ENCODE results near the gene KHSRP. TPM values are rescaled to one million over a fixed set of nuclear protein-coding genes. Genes with fewer than 3 reads are reported as not detected.

Gene KHSRP
- total RNA-seq, 1 experiment from 2014 or later: 373 TPM

- ATAC-seq: no peak
- peaks cover 10% of the 10 kb centered on the region for H3K4me1 ChIP-seq (ENCODE audit: insufficient read depth, low read length)
- CTCF ChIA-PET: no interaction called here
- BruUV-seq (replicated peaks): no TSS peak
- no peak overlapping the region for H3K9ac ChIP-seq (ENCODE audit: low read length)
- H3K79me2 ChIP-seq (ENCODE audit: low read length): peaks cover 16% of the 10 kb centered on the region
- POLR2A ChIA-PET (ENCODE audit: unreplicated experiment): no interaction called here
- no peaks in the 10 kb centered on the region for H3K9me2 ChIP-seq (replicated peaks; ENCODE audit: low read length)
- peaks cover 56% of the 10 kb centered on the region for H3K36me3 ChIP-seq (ENCODE audit: low read depth, low read length)
- H3K27ac ChIP-seq (ENCODE audit: low read length): no peak overlapping the region
- no peak overlapping the region for H3K4me2 ChIP-seq (ENCODE audit: low read length)
- H3K27me3 ChIP-seq (ENCODE audit: low read length): no peaks in the 10 kb centered on the region
- H4K20me1 ChIP-seq (ENCODE audit: low read length): no peaks in the 10 kb centered on the region
- H3K9me3 ChIP-seq (ENCODE audit: low read length): no peaks in the 10 kb centered on the region
- no peak for DNase-seq
- H3K4me3 ChIP-seq (ENCODE audit: low read length): no peak overlapping the region
- H2AFZ ChIP-seq (ENCODE audit: low read length): no peak overlapping the region
- TF ChIP-seq EZH2phosphoT487 (IDR thresholded peaks at IDR 0.05; ENCODE audit: borderline replicate concordance, low read length) (no peak), EZH2 (IDR thresholded peaks at IDR 0.05; ENCODE audit: low read length, unreplicated experiment) (no peak), CTCF (conservative IDR thresholded peaks at IDR 0.05; ENCODE audit: low read depth, low read length) (no peak)
- intact Hi-C loops (cut with micrococcal nuclease): no loop called here
- no peaks in the 10 kb centered on the region for H3F3A ChIP-seq (ENCODE audit: low read length, unreplicated experiment)
Observed at GRCh38 chr19:6387372-6387771, 37.2 kb downstream of the KHSRP start.

DNA sequence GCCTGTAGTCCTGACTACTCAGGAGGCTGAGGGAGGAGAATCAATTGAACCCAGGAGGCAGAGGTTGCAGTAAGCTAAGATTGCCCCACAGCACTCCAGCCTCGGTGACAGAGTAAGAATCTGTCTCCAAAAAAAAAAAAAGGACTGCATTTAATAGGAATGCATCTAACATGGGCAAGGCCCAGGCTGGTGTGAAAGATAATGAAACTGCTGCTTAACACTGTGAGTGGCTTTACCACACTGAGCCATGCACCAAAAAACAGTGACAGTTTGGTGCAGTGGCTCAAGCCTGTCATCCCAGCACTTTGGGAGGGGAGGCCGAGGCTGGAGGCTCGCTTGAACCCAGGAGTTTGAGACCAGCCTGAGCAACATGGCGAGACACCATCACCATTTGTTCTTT, 40.2 kb downstream of the KHSRP start:
- Histone ChIP-seq H3K27me3 (ENCODE audit: low read length) (no peaks in the 10 kb centered on the region), H3K4me1 (ENCODE audit: insufficient read depth, low read length) (no peaks in the 10 kb centered on the region), H3K36me3 (ENCODE audit: low read depth, low read length) (peaks cover 67% of the 10 kb centered on the region), H3K4me2 (ENCODE audit: low read length) (no peak overlapping the region), H3K9me3 (ENCODE audit: low read length) (no peaks in the 10 kb centered on the region), H4K20me1 (ENCODE audit: low read length) (no peaks in the 10 kb centered on the region), H3K9me2 (replicated peaks; ENCODE audit: low read length) (no peaks in the 10 kb centered on the region), H2AFZ (ENCODE audit: low read length) (no peak overlapping the region), H3K79me2 (ENCODE audit: low read length) (no peaks in the 10 kb centered on the region), H3F3A (ENCODE audit: low read length, unreplicated experiment) (no peaks in the 10 kb centered on the region), H3K27ac (ENCODE audit: low read length) (no peak overlapping the region), H3K9ac (ENCODE audit: low read length) (no peak overlapping the region), H3K4me3 (ENCODE audit: low read length) (no peak overlapping the region)
- CTCF ChIA-PET: no interaction called here
- POLR2A ChIA-PET (ENCODE audit: unreplicated experiment): no interaction called here
- TF ChIP-seq EZH2 (IDR thresholded peaks at IDR 0.05; ENCODE audit: low read length, unreplicated experiment) (no peak), CTCF (conservative IDR thresholded peaks at IDR 0.05; ENCODE audit: low read depth, low read length) (no peak), EZH2phosphoT487 (IDR thresholded peaks at IDR 0.05; ENCODE audit: borderline replicate concordance, low read length) (no peak)
- DNase-seq (no peak), ATAC-seq (no peak)
- BruUV-seq (replicated peaks): no TSS peak
- intact Hi-C loops (cut with micrococcal nuclease): no loop called here

DNA sequence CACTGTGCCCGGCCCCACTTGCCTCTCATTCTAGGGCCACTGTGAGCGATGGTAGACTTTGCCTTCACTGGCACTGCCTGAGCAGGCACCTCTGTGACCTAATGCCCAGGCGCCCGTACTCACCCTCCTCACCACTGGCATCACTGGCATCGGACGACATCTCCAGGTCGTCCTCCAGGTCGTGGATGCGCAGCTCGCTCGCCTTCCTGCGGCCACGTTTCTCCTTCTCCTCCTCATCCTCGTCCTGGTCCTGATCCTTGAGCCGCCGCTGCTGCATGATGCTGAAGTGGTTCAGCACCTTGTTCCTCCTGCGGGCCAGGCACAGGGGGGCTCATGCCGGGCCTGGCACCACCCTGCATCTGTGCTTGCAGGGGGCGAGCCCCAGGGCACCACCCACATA, 41.4 kb downstream of the KHSRP start:
- H3F3A ChIP-seq (ENCODE audit: low read length, unreplicated experiment): no peaks in the 10 kb centered on the region
- H3K27ac ChIP-seq (ENCODE audit: low read length): no peak overlapping the region
- H3K9me2 ChIP-seq (replicated peaks; ENCODE audit: low read length): no peaks in the 10 kb centered on the region
- BruUV-seq (replicated peaks): no TSS peak
- TF ChIP-seq EZH2phosphoT487 (IDR thresholded peaks at IDR 0.05; ENCODE audit: borderline replicate concordance, low read length) (no peak), EZH2 (IDR thresholded peaks at IDR 0.05; ENCODE audit: low read length, unreplicated experiment) (no peak), CTCF (conservative IDR thresholded peaks at IDR 0.05; ENCODE audit: low read depth, low read length) (no peak)
- H3K36me3 ChIP-seq (ENCODE audit: low read depth, low read length): peaks cover 59% of the 10 kb centered on the region
- DNase-seq (no peak), ATAC-seq (no peak)
- ChIA-PET POLR2A (ENCODE audit: unreplicated experiment) (no interaction called here), CTCF (no interaction called here)
- no peaks in the 10 kb centered on the region for H3K27me3 ChIP-seq (ENCODE audit: low read length)
- no peaks in the 10 kb centered on the region for H4K20me1 ChIP-seq (ENCODE audit: low read length)
- no peak overlapping the region for H2AFZ ChIP-seq (ENCODE audit: low read length)
- no peak overlapping the region for H3K4me3 ChIP-seq (ENCODE audit: low read length)
- H3K9me3 ChIP-seq (ENCODE audit: low read length): no peaks in the 10 kb centered on the region
- H3K4me2 ChIP-seq (ENCODE audit: low read length): no peak overlapping the region
- no peak overlapping the region for H3K9ac ChIP-seq (ENCODE audit: low read length)
- no peaks in the 10 kb centered on the region for H3K4me1 ChIP-seq (ENCODE audit: insufficient read depth, low read length)
- H3K79me2 ChIP-seq (ENCODE audit: low read length): no peaks in the 10 kb centered on the region
- intact Hi-C loops (cut with micrococcal nuclease): no loop called here
